B cell (primary cell): ENCODE results near the gene CDKN2C. TPM values are rescaled to one million over a fixed set of nuclear protein-coding genes. Genes with fewer than 3 reads are reported as not detected.

Experiments
- ATAC-seq: fragments of 200-7000 bp; cut with Tn5 transposase; one replicate; pipeline ENCODE4 v1.10.0; 2021; ENCODE audit warnings: low read depth, mild to moderate bottlenecking, moderate number of reproducible peaks, moderate library complexity
- CTCF ChIA-PET: fragments of 350-600 bp; sonication (Branson Sonifier 250); formaldehyde crosslinking; loops from one replicate; lab custom pipeline; 2021; ENCODE audit warnings: antibody characterized with exemption, inconsistent platforms; lab: Charles Lee
- POLR2A ChIA-PET: fragments of 350-600 bp; sonication (Branson Sonifier 250); formaldehyde crosslinking; loops from one replicate; lab custom pipeline; 2021; ENCODE audit warnings: antibody characterized with exemption; lab: Charles Lee
- DNase-seq: peaks from one replicate; pipeline ENCODE4 v3.0.0; 2013
- H2AFZ ChIP-seq: 2 replicates; pipeline ENCODE4 v1.6.1; 2012; ENCODE audit warnings: mild to moderate bottlenecking, low read depth, low read length; ENCODE audit not compliant: insufficient read depth, poor library complexity, severe bottlenecking
- H3K27ac ChIP-seq, 2 donors: 1 replicate in 1 of 2; 2 replicates in 1 of 2; pipeline ENCODE4 v1.5.1; 2012 to 2013; ENCODE audit warnings: low read length in 2 of 2, mild to moderate bottlenecking in 2 of 2, moderate library complexity in 1 of 2
- H3K27me3 ChIP-seq, 4 experiments: fragments of 200-600 bp in 1 of 4; sonication (generic) in 1 of 4; replicated peaks in 1 of 4; 1 replicate in 2 of 4; 2 replicates in 2 of 4; pipeline versions ENCODE4 v1.6.1 to v1.7.0; 2013 to 2016; ENCODE audit warnings: low read length in 3 of 4, mild to moderate bottlenecking in 2 of 4, mixed read lengths in 1 of 4, moderate library complexity in 1 of 4; ENCODE audit not compliant: insufficient read depth in 4 of 4, control insufficient read depth in 3 of 4; ENCODE audit errors: control extremely low read depth in 1 of 4
- H3K36me3 ChIP-seq, 2 experiments: replicated peaks in 1 of 2; 1 replicate in 1 of 2; 2 replicates in 1 of 2; pipeline versions ENCODE4 v1.6.1 to v1.7.1; 2013; ENCODE audit warnings: low read length in 1 of 2; ENCODE audit not compliant: insufficient read depth in 2 of 2, control insufficient read depth in 1 of 2; ENCODE audit errors: control extremely low read depth in 1 of 2, extremely low read depth in 1 of 2
- H3K4me1 ChIP-seq, 2 donors: fragments of 200-600 bp in 1 of 2; sonication (generic) in 1 of 2; 1 replicate in 1 of 2; 2 replicates in 1 of 2; pipeline versions ENCODE4 v1.5.1 to v1.6.1; 2013 to 2017; ENCODE audit warnings: low read length in 2 of 2; ENCODE audit not compliant: control insufficient read depth in 2 of 2, insufficient read depth in 2 of 2
- H3K4me2 ChIP-seq: replicated peaks from 2 replicates; pipeline ENCODE3; 2012; ENCODE audit warnings: mild to moderate bottlenecking, low read depth, low read length; ENCODE audit not compliant: poor library complexity, severe bottlenecking
- H3K4me3 ChIP-seq, 5 experiments: fragments of 200-600 bp in 1 of 5; sonication (generic) in 1 of 5; 1 replicate in 3 of 5; 2 replicates in 2 of 5; pipeline versions ENCODE4 v1.5.1 to v1.7.0; 2011 to 2016; ENCODE audit warnings: low read length in 4 of 5, mild to moderate bottlenecking in 4 of 5, low read depth in 2 of 5, control low read depth in 1 of 5, moderate library complexity in 1 of 5; ENCODE audit not compliant: insufficient read depth in 1 of 5; ENCODE audit errors: control extremely low read depth in 1 of 5, extremely low read depth in 1 of 5
- H3K79me2 ChIP-seq: fragments of 200-600 bp; sonication (generic); one replicate; pipeline ENCODE4 v1.6.0; 2016; ENCODE audit warnings: low read length; ENCODE audit not compliant: control insufficient read depth, insufficient read depth
- H3K9ac ChIP-seq: fragments of 200-600 bp; sonication (generic); 2 replicates; pipeline ENCODE4 v1.6.1; 2017; ENCODE audit warnings: mild to moderate bottlenecking, low read length, moderate library complexity
- H3K9me3 ChIP-seq, 3 donors: one replicate each; pipeline versions ENCODE4 v1.6.1 to v1.7.1; 2013; ENCODE audit warnings: low read length in 2 of 3; ENCODE audit not compliant: control insufficient read depth in 2 of 3, insufficient read depth in 1 of 3; ENCODE audit errors: control extremely low read depth in 1 of 3
- H4K20me1 ChIP-seq: 2 replicates; pipeline ENCODE4 v1.6.0; 2012; ENCODE audit warnings: mild to moderate bottlenecking, low read length; ENCODE audit not compliant: insufficient read depth, control insufficient read depth, poor library complexity, severe bottlenecking
- H3K27ac Mint-ChIP-seq: one replicate; pipeline ENCODE4 v1.8.0; 2021; ENCODE audit warnings: mixed read lengths
- H3K27me3 Mint-ChIP-seq: one replicate; pipeline ENCODE4 v1.8.0; 2021; ENCODE audit warnings: mixed read lengths
- H3K4me1 Mint-ChIP-seq: one replicate; pipeline ENCODE4 v1.8.0; 2021; ENCODE audit warnings: mixed read lengths
- H3K4me3 Mint-ChIP-seq: one replicate; pipeline ENCODE4 v1.8.0; 2021; ENCODE audit warnings: mixed read lengths
- H3K9me3 Mint-ChIP-seq: one replicate; pipeline ENCODE4 v1.8.0; 2022; ENCODE audit warnings: mixed read lengths; ENCODE audit not compliant: insufficient read depth
- EZH2 ChIP-seq: IDR thresholded peaks from 2 replicates; pipeline ENCODE4 v1.6.1; 2012; ENCODE audit warnings: borderline replicate concordance, low read depth, mild to moderate bottlenecking, moderate library complexity, low read length; ENCODE audit not compliant: insufficient read depth, poor library complexity, severe bottlenecking
- WGBS: methylation state at CpG from one replicate; pipeline ENCODE4 v1.1.5; 2013; ENCODE audit warnings: missing lambda C conversion rate; ENCODE audit not compliant: insufficient coverage; 5-methylcytosine and 5-hydroxymethylcytosine counted together
- intact Hi-C: fragments of 100-400 bp; cut with micrococcal nuclease; formaldehyde crosslinking; loops from one replicate; pipeline ENCODE4 v1.10.0; 2022
- polyA plus RNA-seq: library from polyadenylated mRNA; depleted of rRNA; stranded (reverse); fragments of >200 nt; gene quantifications from 2 replicates; pipeline ENCODE4 v1.2.3, GENCODE V29; 2012
- total RNA-seq, 2 donors: library from RNA; stranded (reverse); fragments of 120-200 nt in 1 of 2; gene quantifications; 1 replicate in 1 of 2; 2 replicates in 1 of 2; pipeline versions ENCODE4 v1.2.3 to v1.2.4, GENCODE V29; 2013 to 2022
- TF ChIP-seq, protein P1 (sequence below): fragments of 200-600 bp; IDR thresholded peaks from one replicate; pipeline ENCODE4 v1.8.0; 2022; ENCODE audit warnings: antibody characterized with exemption, mild to moderate bottlenecking

CDKN2C gene
- total and polyA plus RNA-seq, 2 donors (not counting 1 experiment from before 2014, with no cell fraction given), result 1.5 to 1.7 TPM

DNA sequence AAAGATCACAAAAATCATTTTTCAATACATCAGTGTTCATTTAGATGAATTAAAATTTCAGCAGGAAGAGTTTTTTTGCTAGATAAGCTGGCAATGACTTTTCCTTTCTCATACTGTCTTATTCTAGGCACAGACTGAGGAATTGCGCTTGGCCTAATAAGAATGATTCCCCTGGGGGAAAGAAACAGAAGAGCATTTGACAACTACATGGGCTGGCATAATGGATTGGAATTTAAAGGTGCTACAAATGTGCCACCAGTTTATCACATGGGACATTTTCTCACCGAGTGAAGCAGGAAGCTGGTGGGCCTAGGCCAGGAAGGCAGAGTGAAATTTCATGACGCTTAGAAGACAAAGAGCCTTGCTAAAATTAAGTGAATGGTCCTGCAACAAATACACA is 39.3 kb downstream of the CDKN2C start:
- Histone ChIP-seq H3K4me2 (no peak overlapping the region), H3K79me2 (no peaks in the 10 kb centered on the region), H3K9me3 (peaks cover 0 to 8% (median 4%) of the 10 kb centered on the region in 3 donors), H3K4me1 (no peaks in the 10 kb centered on the region), H3K9ac (no peak overlapping the region), H3K36me3 (no peaks in the 10 kb centered on the region), H2AFZ (no peak overlapping the region), H4K20me1 (no peaks in the 10 kb centered on the region), H3K27me3 (no peaks in the 10 kb centered on the region), H3K4me3 (no peak overlapping the region), H3K27ac (no peak overlapping the region)
- H3K9me3 Mint-ChIP-seq, result no peaks in the 10 kb centered on the region
- ChIA-PET CTCF (no interaction called here), POLR2A (no interaction called here)
- ATAC-seq (no peak), DNase-seq (no peak)
- 14% methylated on average over 1 of the region's 3 CpGs for WGBS
- no peaks in the 10 kb centered on the region for H3K27me3 Mint-ChIP-seq
- no peaks in the 10 kb centered on the region for H3K4me1 Mint-ChIP-seq
- TF ChIP-seq, protein P1, sequence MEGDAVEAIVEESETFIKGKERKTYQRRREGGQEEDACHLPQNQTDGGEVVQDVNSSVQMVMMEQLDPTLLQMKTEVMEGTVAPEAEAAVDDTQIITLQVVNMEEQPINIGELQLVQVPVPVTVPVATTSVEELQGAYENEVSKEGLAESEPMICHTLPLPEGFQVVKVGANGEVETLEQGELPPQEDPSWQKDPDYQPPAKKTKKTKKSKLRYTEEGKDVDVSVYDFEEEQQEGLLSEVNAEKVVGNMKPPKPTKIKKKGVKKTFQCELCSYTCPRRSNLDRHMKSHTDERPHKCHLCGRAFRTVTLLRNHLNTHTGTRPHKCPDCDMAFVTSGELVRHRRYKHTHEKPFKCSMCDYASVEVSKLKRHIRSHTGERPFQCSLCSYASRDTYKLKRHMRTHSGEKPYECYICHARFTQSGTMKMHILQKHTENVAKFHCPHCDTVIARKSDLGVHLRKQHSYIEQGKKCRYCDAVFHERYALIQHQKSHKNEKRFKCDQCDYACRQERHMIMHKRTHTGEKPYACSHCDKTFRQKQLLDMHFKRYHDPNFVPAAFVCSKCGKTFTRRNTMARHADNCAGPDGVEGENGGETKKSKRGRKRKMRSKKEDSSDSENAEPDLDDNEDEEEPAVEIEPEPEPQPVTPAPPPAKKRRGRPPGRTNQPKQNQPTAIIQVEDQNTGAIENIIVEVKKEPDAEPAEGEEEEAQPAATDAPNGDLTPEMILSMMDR, result no peak
- TF ChIP-seq EZH2, result no peak
- H3K4me3 Mint-ChIP-seq, result no peak overlapping the region
- no peak overlapping the region for H3K27ac Mint-ChIP-seq
- intact Hi-C loops, result no loop called here

DNA sequence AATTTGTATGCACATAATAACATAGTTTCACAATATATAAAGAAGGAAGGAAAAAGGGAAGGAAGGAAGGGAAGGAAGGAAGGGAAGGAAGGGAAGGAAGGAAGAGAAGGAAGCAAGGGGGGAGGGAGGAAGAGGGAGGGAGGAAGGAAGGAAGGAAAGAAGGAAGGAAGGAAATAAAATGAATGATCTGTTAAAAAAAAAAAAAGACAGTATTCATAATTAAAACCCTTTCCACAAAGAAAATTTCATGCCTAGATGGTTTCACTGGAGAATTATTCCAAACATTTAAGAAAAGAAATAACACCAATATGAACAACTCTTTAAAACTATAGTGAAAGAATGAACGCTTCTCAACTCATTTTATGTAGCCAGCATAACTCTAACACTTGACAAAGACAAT is 44.8 kb downstream of the CDKN2C start:
- Mint-ChIP-seq H3K9me3 (no peaks in the 10 kb centered on the region), H3K27me3 (peaks cover 6% of the 10 kb centered on the region), H3K4me3 (no peak overlapping the region), H3K27ac (no peak overlapping the region), H3K4me1 (no peaks in the 10 kb centered on the region)
- H3K4me1 ChIP-seq, result no peaks in the 10 kb centered on the region
- peaks cover 3 to 8% (median 4%) of the 10 kb centered on the region in 3 donors for H3K9me3 ChIP-seq
- WGBS, result no CpG with 5 or more reads among the region's 1 CpG
- no peak overlapping the region for H3K9ac ChIP-seq
- no peak for DNase-seq
- H3K27ac ChIP-seq, result no peak overlapping the region
- H4K20me1 ChIP-seq, result no peaks in the 10 kb centered on the region
- intact Hi-C loops, result no loop called here
- H3K4me2 ChIP-seq, result no peak overlapping the region
- no peak for TF ChIP-seq EZH2
- TF ChIP-seq, protein P1, result no peak
- H3K79me2 ChIP-seq, result no peaks in the 10 kb centered on the region
- H3K27me3 ChIP-seq, result no peaks in the 10 kb centered on the region
- ATAC-seq, result no peak
- H2AFZ ChIP-seq, result no peak overlapping the region
- POLR2A ChIA-PET, result no interaction called here
- no peaks in the 10 kb centered on the region for H3K36me3 ChIP-seq
- CTCF ChIA-PET, result no interaction called here
- no peak overlapping the region for H3K4me3 ChIP-seq
